HG03108 (cell line): ENCODE measurements around the gene SCYL1.

Experiments used
- ATAC-seq: cut with Tn5 transposase; IDR thresholded peaks from one replicate; pipeline ENCODE4 v1.9.1; 2021; ENCODE audit warnings: moderate library complexity; ENCODE audit not compliant: unreplicated experiment

SCYL1 gene

DNA sequence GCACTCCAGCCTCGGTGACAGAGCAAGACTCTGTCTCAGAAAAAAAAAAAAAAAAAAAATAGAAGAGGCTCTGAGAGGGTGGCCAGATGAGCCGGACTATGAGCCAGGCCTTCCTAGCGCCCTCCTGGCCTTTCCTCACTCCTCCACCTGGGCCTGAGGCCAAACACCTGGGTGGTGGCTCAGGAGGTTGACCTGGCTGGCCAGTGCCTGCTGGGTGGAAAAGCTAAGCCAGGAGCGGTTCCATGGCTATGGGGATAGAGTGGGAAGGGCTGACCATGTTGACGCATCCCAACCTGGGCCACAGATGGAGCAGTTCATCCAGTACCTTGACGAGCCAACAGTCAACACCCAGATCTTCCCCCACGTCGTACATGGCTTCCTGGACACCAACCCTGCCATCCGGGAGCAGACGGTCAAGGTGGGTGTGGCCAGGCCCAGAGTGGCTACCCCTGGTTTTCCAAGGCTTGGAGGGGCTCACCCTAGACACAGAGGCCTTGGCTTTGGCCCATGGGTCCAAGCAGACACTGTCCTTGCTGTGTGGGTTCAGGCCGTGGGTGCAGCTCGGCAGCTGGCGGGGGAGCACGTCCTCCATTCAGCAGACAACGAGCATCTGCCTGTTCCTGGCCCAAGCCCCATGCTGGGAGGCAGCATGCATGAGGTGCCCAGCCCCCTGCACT lies 7.6 kb downstream of the SCYL1 start:
- no peak for ATAC-seq

DNA sequence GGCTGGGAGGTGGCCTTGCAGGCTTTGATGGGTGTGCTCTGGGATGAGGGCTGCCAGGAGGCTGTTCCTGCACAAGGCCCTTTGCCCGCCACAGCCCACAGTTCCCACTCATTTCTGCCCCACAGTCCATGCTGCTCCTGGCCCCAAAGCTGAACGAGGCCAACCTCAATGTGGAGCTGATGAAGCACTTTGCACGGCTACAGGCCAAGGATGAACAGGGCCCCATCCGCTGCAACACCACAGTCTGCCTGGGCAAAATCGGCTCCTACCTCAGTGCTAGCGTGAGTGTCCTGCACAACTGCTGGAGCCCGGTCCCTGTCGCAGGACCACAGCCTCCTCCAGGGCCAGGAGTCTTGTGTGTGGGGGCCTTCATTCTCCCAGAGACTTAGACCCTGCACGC lies 10.2 kb downstream of the SCYL1 start:
- ATAC-seq = no peak

DNA sequence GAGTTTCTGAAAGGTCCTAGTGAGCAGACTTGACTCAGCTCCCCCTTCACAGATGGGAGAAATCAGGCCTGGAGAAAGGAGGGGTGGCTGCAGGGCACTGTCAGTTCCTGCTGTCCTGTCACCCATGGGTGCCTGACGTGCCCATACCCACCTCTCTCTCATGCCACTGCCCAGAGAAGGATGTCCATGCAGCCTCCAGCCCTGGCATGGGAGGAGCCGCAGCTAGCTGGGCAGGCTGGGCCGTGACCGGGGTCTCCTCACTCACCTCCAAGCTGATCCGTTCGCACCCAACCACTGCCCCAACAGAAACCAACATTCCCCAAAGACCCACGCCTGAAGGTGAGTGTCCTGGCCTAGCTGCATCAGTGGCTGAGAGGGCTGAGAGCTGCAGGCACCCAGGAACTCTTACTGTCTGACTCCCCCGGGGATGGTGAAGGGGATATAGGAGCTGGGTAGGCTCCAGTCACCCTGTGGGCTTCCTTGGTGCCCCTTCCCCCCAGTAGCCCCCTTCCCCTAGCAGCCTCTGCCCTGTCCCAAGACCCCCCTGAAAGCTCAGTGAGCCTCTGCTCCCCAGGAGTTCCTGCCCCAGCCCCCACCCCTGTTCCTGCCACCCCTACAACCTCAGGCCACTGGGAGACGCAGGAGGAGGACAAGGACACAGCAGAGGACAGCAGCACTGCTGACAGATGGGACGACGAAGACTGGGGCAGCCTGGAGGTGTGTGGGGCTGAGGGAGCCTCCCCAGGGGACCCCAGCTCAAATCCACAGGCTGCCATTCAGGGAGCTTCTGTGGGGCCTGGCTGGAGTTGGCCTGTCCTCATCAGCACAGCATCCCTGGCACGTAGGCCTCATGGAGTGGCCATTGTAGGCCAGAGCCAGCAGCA lies 11.8 kb downstream of the SCYL1 start:
- ATAC-seq = no peak

DNA sequence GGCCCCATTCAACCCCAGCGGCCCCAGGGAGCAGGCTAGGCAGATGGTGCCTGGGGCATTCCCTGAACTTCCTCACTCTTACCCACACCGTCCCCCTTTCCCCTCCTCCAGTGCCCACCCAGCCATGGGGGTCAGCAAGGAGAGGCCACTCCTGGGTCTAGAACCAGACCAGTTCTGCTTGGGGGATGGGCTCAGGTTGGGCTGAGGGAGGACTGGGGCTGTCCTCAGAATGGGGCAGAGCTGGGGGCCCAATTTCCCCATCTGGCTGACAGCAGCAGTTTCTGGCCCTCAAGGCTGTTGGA lies 12.4 kb downstream of the SCYL1 start:
- no peak for ATAC-seq

DNA sequence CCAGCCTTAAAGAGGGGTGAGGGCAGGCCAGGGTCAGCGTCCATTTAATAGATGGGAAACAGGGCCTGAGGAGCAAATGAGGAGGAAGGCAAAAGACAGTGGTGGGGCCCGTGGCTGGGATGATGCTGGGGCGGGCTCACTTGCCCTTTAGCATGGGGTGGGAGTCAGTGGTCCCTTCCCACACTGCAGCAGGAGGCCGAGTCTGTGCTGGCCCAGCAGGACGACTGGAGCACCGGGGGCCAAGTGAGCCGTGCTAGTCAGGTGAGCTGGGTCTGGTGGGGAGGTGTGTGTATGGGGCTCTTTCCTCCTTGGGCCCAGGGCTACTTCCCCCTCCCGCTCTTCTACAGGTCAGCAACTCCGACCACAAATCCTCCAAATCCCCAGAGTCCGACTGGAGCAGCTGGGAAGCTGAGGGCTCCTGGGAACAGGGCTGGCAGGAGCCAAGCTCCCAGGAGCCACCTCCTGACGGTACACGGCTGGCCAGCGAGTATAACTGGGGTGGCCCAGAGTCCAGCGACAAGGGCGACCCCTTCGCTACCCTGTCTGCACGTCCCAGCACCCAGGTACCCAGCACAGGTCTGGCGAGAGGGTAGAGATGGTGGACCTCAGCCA lies 12.8 kb downstream of the SCYL1 start:
- no peak for ATAC-seq

DNA sequence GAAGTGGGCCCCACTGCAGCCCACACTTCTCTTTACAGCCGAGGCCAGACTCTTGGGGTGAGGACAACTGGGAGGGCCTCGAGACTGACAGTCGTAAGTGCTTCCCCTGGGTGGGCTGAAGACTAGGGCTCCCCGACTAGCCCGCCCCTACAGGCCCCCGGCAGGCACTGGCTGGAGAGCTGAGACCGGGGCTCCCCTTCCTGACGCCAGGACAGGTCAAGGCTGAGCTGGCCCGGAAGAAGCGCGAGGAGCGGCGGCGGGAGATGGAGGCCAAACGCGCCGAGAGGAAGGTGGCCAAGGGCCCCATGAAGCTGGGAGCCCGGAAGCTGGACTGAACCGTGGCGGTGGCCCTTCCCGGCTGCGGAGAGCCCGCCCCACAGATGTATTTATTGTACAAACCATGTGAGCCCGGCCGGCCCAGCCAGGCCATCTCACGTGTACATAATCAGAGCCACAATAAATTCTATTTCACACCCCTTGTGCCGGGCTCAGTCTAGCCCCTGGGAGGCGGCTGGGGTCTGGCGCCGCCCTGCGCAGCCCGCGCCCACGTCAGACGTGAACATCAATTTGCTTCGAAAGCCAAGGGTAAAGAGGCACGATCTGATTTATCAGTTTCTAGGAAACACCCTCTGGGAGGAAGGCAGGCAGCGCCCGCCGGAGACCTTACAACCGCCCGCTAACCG lies 13.5 kb downstream of the SCYL1 start:
- ATAC-seq = no peak

DNA sequence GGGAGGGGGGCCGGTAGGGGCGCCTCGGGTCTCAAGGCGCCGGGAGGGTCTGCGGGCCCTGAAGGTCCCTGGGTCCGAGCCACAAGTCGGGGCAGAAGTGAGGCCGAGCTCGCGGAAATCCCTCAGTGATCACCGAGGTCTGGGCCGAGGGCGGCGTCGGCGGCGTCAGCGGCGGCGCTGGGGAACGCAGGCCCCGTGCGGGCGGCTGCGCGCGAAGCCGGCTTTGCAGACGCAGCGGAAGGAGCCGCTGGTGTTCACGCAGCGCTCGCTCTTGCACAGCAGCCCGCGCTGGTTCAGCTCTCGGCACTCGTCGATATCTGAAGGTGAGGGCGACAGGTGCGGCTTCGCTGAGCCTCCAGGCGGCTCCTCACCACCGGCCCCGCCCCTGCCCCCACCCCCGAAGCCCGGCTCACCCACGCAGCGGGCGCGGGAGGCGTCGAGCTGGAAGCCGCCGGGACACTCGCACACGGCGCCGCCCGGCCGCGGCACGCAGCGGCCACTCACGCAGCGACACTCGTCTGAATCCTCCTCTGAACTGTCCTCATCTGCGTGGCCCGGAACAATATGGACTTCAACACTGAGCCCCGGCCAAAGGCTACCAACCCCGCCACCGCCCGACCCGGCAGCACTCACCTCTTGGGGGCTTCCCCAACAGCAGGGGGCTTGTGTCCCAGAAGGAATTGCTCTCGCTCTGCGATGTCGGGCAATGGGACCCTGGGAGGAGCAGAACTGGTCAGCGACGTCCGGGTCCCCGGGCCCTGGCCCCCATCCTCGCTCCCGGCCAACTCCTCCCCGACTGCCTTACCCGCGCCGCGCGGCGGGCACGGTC lies 14.2 kb downstream of the SCYL1 start:
- no peak for ATAC-seq

DNA sequence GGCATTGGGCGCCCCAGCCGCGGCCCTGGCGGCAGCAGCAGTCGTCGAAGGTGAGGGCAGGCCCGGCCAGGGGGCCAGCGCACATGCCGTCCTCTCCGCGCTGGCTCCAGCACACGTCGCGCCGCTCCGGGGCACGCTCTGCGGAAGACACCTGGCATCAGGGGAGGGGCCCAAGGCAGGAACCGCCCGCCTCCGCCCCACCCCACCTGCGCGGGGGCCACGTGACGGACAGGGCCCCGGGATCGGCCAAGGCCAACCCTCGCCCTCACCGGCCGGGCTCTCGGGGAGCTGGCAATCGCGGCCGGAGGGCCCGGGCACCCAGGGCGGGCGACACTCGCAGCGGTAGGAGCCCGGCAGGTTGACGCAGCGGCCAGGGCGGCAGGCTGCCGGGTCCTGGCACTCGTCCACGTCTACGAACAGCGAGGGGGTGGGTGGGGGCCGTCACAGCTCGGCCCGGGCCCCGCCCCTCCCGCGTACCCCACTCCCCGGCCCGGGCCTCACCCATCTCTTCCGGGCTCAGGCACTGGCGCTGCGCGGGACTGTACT lies 14.9 kb downstream of the SCYL1 start:
- peak; percentile 39 for ATAC-seq

DNA sequence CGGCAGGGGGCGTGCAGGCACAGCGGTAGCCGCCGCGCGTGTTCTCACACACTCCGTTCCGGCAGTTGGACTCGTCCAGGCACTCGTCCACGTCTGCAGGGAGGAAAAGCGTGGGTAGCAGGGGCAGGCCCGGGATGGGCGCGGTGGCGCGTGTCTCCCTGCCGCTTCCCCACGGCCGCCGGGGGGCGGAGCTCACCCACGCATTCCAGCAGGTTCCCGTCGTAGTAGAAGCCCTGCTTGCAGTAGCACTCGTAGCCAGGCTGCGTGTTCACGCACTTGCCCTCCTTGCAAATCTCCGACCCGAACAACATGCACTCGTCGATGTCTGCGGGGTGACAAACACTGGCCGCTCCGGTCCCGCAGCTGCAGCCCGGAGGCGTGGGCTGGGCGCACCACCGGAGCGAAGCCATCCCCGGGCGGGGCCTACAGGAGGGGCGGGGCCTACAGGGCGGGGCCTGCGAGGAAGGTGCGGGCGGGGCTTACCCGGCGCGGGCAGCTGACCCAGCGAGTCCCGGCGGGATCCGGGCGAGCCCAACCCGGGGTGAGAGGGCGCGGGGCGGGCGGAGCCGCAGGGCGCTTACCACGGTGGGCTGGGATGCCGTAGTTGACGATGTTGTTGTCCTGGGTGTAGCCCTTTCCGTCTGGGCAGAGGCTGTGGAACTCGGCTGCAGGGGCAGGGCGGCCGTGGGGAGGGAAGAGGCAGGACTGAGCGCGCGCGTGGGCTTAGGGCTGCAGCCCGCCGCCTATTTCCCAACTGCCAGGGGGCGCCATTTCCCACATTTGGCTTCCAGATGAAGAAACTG lies 15.6 kb downstream of the SCYL1 start:
- peak; percentile 43 for ATAC-seq

DNA sequence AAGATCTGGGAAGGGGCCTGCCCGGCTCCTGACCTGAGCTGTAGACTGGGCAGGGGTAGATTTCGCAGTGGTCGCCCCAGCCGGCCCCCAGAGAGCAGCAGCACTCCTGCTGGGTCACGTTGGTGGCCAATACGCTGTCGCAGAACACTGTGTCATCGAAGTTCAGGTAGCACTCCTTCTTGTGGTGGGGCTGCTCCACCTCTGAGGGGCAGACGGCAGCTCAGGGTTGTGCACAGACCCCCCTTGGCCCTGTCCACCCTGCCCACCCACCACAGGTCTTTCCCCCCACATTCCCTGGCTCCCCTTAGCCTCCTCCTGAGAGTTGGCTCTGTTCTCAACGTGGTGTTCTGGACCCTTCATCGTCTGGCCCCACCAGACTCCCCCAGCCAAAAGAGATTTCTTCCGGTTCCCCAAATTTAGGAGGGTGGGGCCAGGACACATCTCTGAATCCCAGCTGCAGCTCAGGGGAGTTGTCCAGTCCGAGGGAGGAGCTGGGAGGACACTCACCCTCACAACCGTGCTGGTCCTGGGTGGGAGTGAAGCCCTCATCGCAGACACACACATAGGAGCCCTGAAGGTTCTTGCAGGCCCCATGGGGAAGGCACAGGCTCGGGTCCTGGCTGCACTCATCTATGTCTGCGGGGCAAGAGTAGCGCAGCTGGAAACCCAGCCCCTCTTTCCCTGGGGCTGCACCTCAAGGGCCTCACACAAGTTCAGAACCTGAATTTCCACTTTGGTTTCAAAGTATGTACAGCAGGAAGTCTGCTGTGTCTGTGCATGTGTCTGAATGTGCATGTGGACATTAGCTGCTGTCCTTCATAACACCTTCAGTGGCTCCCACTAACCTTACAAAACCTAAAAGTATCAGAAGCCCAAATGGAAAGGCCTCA lies 16.5 kb downstream of the SCYL1 start:
- ATAC-seq = no peak

DNA sequence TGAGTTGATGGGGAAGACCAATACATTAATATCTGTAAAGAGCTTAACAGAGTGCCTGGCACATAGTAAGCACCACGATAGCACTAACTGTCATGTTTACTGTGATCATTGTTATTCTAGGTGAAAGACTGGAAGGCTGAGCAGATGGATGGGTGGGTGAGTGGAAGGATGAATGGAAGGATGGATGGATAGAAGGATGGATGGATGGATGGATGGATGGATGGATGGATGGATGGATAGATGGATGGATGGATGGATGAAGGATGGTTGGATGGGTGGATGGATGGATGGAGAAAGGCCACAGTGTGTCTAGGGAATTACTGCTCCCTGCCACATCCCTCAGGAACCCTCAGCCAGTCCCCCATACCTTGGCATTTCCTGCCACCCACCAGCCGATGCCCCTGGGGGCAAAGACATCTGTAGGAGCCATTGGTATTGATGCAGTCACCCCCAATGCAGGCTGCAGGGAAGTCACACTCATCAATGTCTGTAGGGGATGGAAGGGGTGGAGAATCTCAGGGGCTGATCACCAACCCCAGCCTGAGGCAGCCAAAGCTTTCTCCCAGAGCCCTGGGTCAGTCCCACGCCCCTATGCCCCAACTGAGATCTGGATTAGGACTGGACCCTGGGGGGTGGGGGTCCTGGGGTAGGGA lies 18.0 kb downstream of the SCYL1 start:
- ATAC-seq = no peak

DNA sequence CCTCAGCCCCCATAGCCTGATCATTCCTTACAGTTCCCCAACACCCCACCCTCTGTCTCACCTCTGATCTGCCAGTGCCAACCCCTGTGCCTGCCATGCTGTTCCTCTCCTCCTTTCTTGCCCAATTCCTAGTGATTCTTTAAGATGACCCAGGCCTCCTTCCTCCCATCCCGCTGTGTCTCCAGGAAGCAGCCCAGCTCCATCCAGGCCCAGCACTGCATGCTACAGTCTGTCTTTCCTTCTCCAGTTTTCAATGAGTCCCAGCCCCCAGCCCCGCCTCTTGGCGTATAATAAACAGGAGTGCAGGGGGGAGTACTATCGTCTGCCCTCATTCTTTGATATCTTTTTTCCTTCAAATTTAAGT lies 21.0 kb downstream of the SCYL1 start:
- no peak for ATAC-seq

DNA sequence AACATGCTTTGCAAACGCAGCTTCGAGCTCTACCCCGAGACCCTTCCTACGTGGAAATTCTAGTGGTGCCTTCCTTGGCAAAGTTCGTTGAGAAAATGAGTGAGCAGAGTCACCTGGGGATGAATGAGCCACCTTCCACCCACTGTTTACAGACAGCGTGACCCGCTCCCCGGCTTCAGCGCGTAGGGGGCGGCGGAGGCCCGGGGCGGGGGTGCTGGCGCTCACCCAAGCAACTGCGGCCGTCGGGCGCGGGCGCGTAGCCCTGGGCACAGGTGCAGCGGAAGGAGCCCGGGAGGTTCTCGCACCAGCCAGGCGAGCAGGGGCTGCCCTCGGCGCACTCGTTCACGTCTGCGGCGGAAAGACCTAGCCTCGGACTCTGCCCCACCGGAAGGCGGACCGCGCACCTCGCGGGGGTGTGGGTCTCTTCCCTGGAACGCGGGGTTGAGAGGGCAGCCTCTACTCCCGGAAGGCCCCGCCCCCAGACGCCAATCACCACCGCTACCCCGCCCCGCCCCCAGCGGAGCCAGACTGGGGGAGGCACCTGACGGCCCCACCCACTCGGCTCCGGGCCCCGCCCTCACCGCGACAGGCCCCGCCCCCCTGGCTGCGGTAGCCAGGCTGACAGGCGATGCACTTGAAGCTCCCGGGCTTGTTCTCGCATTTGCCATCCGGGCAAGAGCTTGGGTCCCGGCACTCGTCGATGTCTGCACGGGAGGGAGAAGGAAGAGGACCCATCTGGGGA lies 21.5 kb downstream of the SCYL1 start:
- peak; percentile 62 for ATAC-seq

DNA sequence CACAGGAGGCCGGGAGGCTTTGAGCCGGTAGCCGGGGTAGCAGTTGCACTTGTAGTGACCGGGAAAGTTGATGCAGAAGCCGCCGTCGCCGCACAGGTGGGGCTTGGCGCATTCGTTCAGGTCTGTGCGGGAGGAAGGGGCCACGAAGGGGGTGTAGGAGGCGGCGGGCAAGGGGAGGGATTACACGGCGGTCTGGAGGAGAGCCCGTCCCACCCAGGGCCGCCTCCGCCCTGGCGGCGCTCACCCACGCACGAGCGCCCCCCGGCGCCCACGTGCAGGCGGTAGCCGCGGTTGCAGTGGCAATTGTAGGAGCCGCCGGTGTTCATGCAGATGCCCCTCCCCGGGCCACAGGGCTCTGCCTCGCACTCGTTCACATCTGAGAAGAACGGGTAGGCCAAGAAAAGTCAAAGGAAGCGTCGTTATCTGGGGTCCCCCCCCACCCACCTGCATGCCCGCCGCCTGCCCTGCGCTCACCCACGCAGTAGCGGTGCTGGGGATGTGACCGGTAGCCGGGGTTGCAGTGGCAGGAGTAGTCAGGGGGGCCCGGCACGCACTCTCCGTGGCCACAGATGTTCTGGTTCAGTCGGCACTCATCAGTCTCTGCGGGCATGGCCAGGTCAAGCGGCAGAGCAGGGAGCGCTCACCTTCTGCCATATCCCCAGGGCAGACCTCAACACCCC lies 22.7 kb downstream of the SCYL1 start:
- ATAC-seq = no peak

DNA sequence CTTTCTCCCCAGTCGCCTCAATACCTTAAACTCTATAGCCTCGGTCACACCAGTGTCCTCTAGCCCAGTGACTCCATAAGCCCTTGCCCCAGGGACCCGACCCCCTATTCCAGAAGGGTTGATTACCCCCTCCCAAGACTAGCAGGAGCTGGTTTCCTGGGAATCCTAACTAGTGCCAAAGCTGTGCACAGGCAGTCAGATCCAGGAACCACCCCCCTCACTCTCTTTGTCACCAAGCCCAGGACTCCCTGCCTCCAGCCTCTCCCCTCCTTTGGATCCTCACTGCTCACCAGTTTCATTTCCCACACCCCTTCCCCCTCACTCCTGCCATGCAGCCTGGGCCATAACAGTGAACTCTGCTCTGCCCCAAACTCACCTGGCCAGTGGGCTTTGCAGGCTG lies 23.5 kb downstream of the SCYL1 start:
- no peak for ATAC-seq

DNA sequence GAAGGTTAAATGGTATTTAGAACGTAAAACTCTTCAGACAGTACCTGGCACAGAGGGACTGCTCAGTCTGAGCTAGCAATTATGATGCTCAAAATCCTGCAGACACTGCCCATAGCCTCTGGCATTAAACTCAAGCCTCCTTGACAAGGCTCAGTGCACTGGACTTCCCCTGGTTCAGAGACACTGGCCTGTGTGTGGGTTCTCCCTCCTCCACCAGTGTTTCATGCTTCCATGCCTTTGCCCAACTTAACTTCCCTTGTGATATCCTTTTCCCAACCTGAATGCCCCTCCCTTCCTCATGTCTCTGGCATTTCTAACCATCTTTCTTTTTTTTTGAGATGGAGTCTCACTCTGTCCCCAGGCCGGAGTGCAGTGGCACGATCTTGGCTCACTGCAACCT lies 24.2 kb downstream of the SCYL1 start:
- ATAC-seq = no peak
